Nephron (organoid): ENCODE results near the gene KXD1.

ENCODE experiments used
- H3K27ac Mint-ChIP-seq, 3 experiments: 2 replicates each; pipeline ENCODE4 v1.8.0; 2020; ENCODE audit warnings: mixed read lengths in 3 of 3, mild to moderate bottlenecking in 2 of 3, moderate library complexity in 1 of 3
- H3K27me3 Mint-ChIP-seq: 2 replicates; pipeline ENCODE4 v1.8.0; 2021; ENCODE audit warnings: low read depth, mild to moderate bottlenecking, moderate library complexity, mixed read lengths
- H3K36me3 Mint-ChIP-seq: 2 replicates; pipeline ENCODE4 v1.8.0; 2020; ENCODE audit warnings: low read depth, mixed read lengths
- H3K4me1 Mint-ChIP-seq: 2 replicates; pipeline ENCODE4 v1.8.0; 2020; ENCODE audit warnings: mixed read lengths
- H3K4me3 Mint-ChIP-seq, 3 experiments: 2 replicates each; pipeline ENCODE4 v1.8.0; 2020; ENCODE audit warnings: mild to moderate bottlenecking in 3 of 3, mixed read lengths in 3 of 3, moderate library complexity in 2 of 3
- H3K9me3 Mint-ChIP-seq: 2 replicates; pipeline ENCODE4 v1.8.0; 2020; ENCODE audit warnings: mixed read lengths
- TF ChIP-seq, protein P1 (sequence below), 3 experiments: fragments of 200-600 bp; sonication (generic); IDR thresholded peaks; one replicate each; pipeline ENCODE4 v1.5.0; 2021; ENCODE audit warnings: antibody characterized with exemption in 3 of 3; ENCODE audit not compliant: unreplicated experiment in 3 of 3

The KXD1 gene

GRCh38 chr19:18515959-18516358 lies 41.7 kb upstream of the KXD1 start:
- no peaks in the 10 kb centered on the region for H3K36me3 Mint-ChIP-seq
- H3K27ac Mint-ChIP-seq = peak overlapping the region in 1 of 3 experiments; percentile 40

GRCh38 chr19:18517606-18518005 lies 40.1 kb upstream of the KXD1 start:
- TF ChIP-seq, protein P1, sequence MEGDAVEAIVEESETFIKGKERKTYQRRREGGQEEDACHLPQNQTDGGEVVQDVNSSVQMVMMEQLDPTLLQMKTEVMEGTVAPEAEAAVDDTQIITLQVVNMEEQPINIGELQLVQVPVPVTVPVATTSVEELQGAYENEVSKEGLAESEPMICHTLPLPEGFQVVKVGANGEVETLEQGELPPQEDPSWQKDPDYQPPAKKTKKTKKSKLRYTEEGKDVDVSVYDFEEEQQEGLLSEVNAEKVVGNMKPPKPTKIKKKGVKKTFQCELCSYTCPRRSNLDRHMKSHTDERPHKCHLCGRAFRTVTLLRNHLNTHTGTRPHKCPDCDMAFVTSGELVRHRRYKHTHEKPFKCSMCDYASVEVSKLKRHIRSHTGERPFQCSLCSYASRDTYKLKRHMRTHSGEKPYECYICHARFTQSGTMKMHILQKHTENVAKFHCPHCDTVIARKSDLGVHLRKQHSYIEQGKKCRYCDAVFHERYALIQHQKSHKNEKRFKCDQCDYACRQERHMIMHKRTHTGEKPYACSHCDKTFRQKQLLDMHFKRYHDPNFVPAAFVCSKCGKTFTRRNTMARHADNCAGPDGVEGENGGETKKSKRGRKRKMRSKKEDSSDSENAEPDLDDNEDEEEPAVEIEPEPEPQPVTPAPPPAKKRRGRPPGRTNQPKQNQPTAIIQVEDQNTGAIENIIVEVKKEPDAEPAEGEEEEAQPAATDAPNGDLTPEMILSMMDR (IDR thresholded peaks at IDR 0.05; ENCODE audit: unreplicated experiment in 3 of 3) = no peak

More at GRCh38 chr19:18515959-18516358, 41.7 kb upstream of the KXD1 start:
- Mint-ChIP-seq H3K27me3 (no peaks in the 10 kb centered on the region), H3K9me3 (no peaks in the 10 kb centered on the region), H3K4me3 (no peak overlapping the region), H3K4me1 (peaks cover 27% of the 10 kb centered on the region)
- TF ChIP-seq, protein P1 (IDR thresholded peaks at IDR 0.05; ENCODE audit: unreplicated experiment in 3 of 3) = no peak

DNA sequence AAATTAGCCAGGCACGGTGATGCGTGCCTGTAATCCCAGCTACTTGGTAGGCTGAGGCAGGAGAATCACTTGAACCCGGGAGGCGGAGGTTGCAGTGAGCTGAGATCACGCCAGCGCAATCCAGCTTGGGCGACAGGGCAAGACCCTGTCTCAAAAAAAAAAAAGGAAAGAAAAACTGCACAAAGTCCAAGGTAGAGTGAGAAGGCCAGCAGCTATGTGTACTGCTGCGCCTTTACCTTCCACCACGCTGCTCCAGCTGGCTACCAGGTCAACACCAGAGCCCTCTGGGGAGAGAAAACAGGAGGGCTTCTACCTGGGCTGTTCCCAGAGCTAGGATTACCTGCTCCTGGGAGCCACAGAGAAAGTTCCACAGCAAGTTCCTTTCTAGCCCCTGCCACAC lies 39.0 kb upstream of the KXD1 start:
- H3K9me3 Mint-ChIP-seq = no peaks in the 10 kb centered on the region
- no peaks in the 10 kb centered on the region for H3K27me3 Mint-ChIP-seq

More at GRCh38 chr19:18517606-18518005, 40.1 kb upstream of the KXD1 start:
- Mint-ChIP-seq H3K9me3 (no peaks in the 10 kb centered on the region), H3K4me1 (peaks cover 27% of the 10 kb centered on the region), H3K36me3 (no peaks in the 10 kb centered on the region), H3K27ac (no peak overlapping the region), H3K4me3 (peak overlapping the region in 1 of 3 experiments; percentile 53), H3K27me3 (no peaks in the 10 kb centered on the region)

DNA sequence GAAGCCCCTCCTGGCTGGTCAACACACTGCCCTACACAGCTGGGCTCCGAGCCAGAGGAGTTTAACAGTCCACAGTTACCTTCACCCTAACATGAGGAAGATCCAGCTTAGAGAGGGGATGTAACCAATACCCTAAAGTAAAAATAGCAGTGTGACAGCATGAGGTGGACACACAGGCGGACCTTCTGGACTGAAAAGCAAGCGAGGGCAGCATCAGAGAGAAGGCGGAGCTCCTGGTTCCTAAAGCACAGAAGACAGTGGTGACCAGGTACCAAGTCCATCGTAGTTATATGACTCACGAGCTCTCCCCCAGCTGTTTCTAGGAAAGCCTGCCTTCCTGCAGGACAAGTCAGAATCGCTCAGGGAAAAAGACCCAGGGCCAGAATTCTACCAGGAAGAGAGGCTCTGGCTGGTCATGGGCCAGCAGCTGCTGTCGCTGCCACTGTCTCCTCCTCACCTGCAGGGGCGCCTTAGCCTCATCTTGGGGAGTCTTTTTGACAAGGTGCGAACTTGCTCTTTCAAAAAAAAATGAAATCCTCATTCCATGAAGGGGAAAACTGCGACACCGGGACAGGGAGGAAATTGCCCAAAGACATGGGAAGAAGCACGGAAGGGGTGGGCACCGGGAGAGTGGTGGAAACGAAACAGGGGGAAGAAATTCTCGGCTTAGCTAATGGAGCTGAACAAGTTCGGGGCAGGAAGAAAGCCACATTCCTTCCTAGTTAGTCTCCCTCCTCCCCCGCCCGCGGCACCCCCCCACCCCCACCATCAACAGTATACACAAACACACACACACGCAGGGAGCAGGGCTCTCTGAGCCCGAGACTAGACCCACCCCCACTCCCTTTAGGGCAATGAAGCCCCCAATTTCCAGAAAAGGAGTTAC lies 37.5 kb upstream of the KXD1 start:
- Mint-ChIP-seq H3K27me3 (no peaks in the 10 kb centered on the region), H3K36me3 (no peaks in the 10 kb centered on the region), H3K27ac (peak overlapping the region; percentile 83 to 94 (median 92))

More for the DNA sequence above, 39.0 kb upstream of the KXD1 start:
- Mint-ChIP-seq H3K4me1 (peaks cover 20% of the 10 kb centered on the region), H3K27ac (no peak overlapping the region), H3K36me3 (no peaks in the 10 kb centered on the region), H3K4me3 (peak overlapping the region; percentile 8 to 47 (median 15))
- TF ChIP-seq, protein P1 (IDR thresholded peaks at IDR 0.05; ENCODE audit: unreplicated experiment in 3 of 3) = no peak

GRCh38 chr19:18520848-18521691 lies 36.6 kb upstream of the KXD1 start:
- H3K27me3 Mint-ChIP-seq = no peaks in the 10 kb centered on the region
- peak overlapping the region; percentile 83 to 94 (median 92) for H3K27ac Mint-ChIP-seq
- H3K4me3 Mint-ChIP-seq = peak overlapping the region; percentile 91 to 95 (median 92)
- no peaks in the 10 kb centered on the region for H3K9me3 Mint-ChIP-seq
- TF ChIP-seq, protein P1 (IDR thresholded peaks at IDR 0.05; ENCODE audit: unreplicated experiment in 3 of 3) = no peak
- H3K4me1 Mint-ChIP-seq = peaks cover 9% of the 10 kb centered on the region
- no peaks in the 10 kb centered on the region for H3K36me3 Mint-ChIP-seq

More for the DNA sequence above, 37.5 kb upstream of the KXD1 start:
- peak overlapping the region; percentile 91 to 94 (median 92) for H3K4me3 Mint-ChIP-seq
- peaks cover 10% of the 10 kb centered on the region for H3K4me1 Mint-ChIP-seq
- no peaks in the 10 kb centered on the region for H3K9me3 Mint-ChIP-seq
- TF ChIP-seq, protein P1 (IDR thresholded peaks at IDR 0.05; ENCODE audit: unreplicated experiment in 3 of 3) = peak; percentile 58 to 69 (median 65)
